Transverse colon (tissue), 4 donors: ENCODE measurements around the gene RRP1. TPM values are rescaled to one million over a fixed set of nuclear protein-coding genes. Genes with fewer than 3 reads are reported as not detected.

Source experiments
- DNase-seq: peaks from one replicate; pipeline ENCODE4 v3.0.0-alpha.2; 2019
- H3K27ac ChIP-seq, 4 donors: fragments of 200-600 bp; sonication (generic); 2 replicates each; pipeline ENCODE4 v1.5.1; 2016 to 2018; ENCODE audit warnings: inconsistent platforms in 4 of 4
- H3K27me3 ChIP-seq: fragments of 200-600 bp; sonication (generic); 2 replicates; pipeline ENCODE4 v1.5.1; 2017; ENCODE audit warnings: inconsistent platforms
- H3K36me3 ChIP-seq, 4 donors: fragments of 200-600 bp; sonication (generic); 2 replicates each; pipeline ENCODE4 v1.5.1; 2017 to 2019; ENCODE audit warnings: inconsistent platforms in 4 of 4
- H3K4me1 ChIP-seq, 4 donors: fragments of 200-600 bp; sonication (generic); 2 replicates each; pipeline ENCODE4 v1.5.1; 2017 to 2020; ENCODE audit warnings: inconsistent platforms in 4 of 4
- H3K4me3 ChIP-seq, 4 donors: fragments of 200-600 bp; sonication (generic); 1 replicate in 1 of 4; 2 replicates in 3 of 4; pipeline versions ENCODE4 v1.5.1 to v1.6.1; 2017 to 2019; ENCODE audit warnings: inconsistent platforms in 4 of 4
- H3K9me3 ChIP-seq, 2 donors: fragments of 200-600 bp; sonication (generic); 2 replicates each; pipeline ENCODE4 v1.5.1; 2017 to 2019; ENCODE audit warnings: inconsistent platforms in 2 of 2
- CTCF ChIP-seq, 5 experiments: fragments of 200-600 bp in 3 of 5; fragments of 450-650 bp in 2 of 5; sonication (generic) in 3 of 5; IDR thresholded peaks; 1 replicate in 2 of 5; 2 replicates in 3 of 5; pipeline ENCODE4 v1.5.1; 2016 to 2017; ENCODE audit warnings: antibody characterized with exemption in 5 of 5, inconsistent platforms in 3 of 5, mild to moderate bottlenecking in 2 of 5, moderate library complexity in 1 of 5
- EP300 ChIP-seq: sonication (generic); formaldehyde crosslinking; IDR thresholded peaks from one replicate; pipeline ENCODE4 v1.6.1; 2017; ENCODE audit warnings: antibody characterized with exemption, low read depth
- POLR2A ChIP-seq: fragments of 450-650 bp; IDR thresholded peaks from one replicate; pipeline ENCODE4 v1.6.1; 2016; ENCODE audit warnings: antibody characterized with exemption, mild to moderate bottlenecking, moderate library complexity
- POLR2AphosphoS5 ChIP-seq, 3 donors: sonication (generic); formaldehyde crosslinking; IDR thresholded peaks; one replicate each; pipeline ENCODE4 v1.6.1; 2016; ENCODE audit warnings: antibody characterized with exemption in 3 of 3
- WGBS, 2 donors: methylation state at CpG; one replicate each; pipeline ENCODE4 v1.1.5; 2018; ENCODE audit warnings: low coverage in 1 of 2; 5-methylcytosine and 5-hydroxymethylcytosine counted together
- in situ Hi-C, 4 donors: fragments of 200-750 bp; cut with MboI; loops; one replicate each; pipeline versions ENCODE4 v1.15.0 to v1.15.1; 2017; ENCODE audit warnings: low sequenced_read_pairs in 3 of 4, low pct_ligation_motif_present in 1 of 4, low pct_unique_long_range_greater_than_20kb in 1 of 4
- intact Hi-C: fragments of 100-400 bp; cut with DNase I; formaldehyde crosslinking; loops from one replicate; pipeline ENCODE4 v1.15.1; 2023; ENCODE audit warnings: low total_unique reads
- total RNA-seq, 4 donors: library from RNA; depleted of rRNA; stranded (reverse); fragments of >200 nt; gene quantifications; one replicate each; pipeline ENCODE4 v1.1.0, GENCODE V29; 2016

RRP1 gene
- total RNA-seq, 4 donors from 2014 or later, result 5.2 to 26.1 (median 11.1) TPM

- Histone ChIP-seq H3K4me1 (no peaks in the 10 kb centered on the region), H3K4me3 (no peak overlapping the region), H3K9me3 (no peaks in the 10 kb centered on the region), H3K36me3 (peaks cover 0 to 8% (median 1%) of the 10 kb centered on the region in 4 donors), H3K27ac (peak overlapping the region in 1 of 4 donors; percentile 1), H3K27me3 (no peaks in the 10 kb centered on the region)
- TF ChIP-seq POLR2A, result no peak
- no peak for TF ChIP-seq POLR2AphosphoS5 (IDR thresholded peaks at IDR 0.05)
- no peak for TF ChIP-seq CTCF (IDR thresholded peaks at IDR 0.05)
- no peak for TF ChIP-seq EP300
- WGBS, 2 donors, result 93 to 100% methylated on average over 1 to 14 of the region's 28 CpGs
- intact Hi-C loops, result no loop called here
- in situ Hi-C loops, result no loop called here
- no peak for DNase-seq
Measured at GRCh38 chr21:43741423-43742096, 47.8 kb upstream of the RRP1 start.

- in situ Hi-C loops, result no loop called here
- Histone ChIP-seq H3K9me3 (no peaks in the 10 kb centered on the region), H3K27me3 (no peaks in the 10 kb centered on the region), H3K4me3 (no peak overlapping the region), H3K36me3 (peaks cover 0 to 21% (median 4%) of the 10 kb centered on the region in 4 donors), H3K4me1 (no peaks in the 10 kb centered on the region), H3K27ac (no peak overlapping the region)
- no peak for DNase-seq
- TF ChIP-seq POLR2AphosphoS5 (IDR thresholded peaks at IDR 0.05), result no peak
- TF ChIP-seq CTCF (IDR thresholded peaks at IDR 0.05), result no peak
- TF ChIP-seq EP300, result no peak
- no peak for TF ChIP-seq POLR2A
- 96% methylated on average over 8 of the region's 8 CpGs; no CpG with 5 or more reads in 1 of the 2 donors for WGBS, 2 donors
- intact Hi-C loops, result no loop called here
Measured at GRCh38 chr21:43743947-43744346, 45.4 kb upstream of the RRP1 start.

- no peak for TF ChIP-seq POLR2AphosphoS5 (IDR thresholded peaks at IDR 0.05)
- TF ChIP-seq POLR2A, result no peak
- TF ChIP-seq EP300, result no peak
- no peak for TF ChIP-seq CTCF (IDR thresholded peaks at IDR 0.05)
- no peak for DNase-seq
- in situ Hi-C loops, result no loop called here
- WGBS, 2 donors, result 87 to 96% methylated on average over 3 to 18 of the region's 18 CpGs
- Histone ChIP-seq H3K4me1 (no peaks in the 10 kb centered on the region), H3K36me3 (peaks cover 0 to 25% (median 5%) of the 10 kb centered on the region in 4 donors), H3K9me3 (no peaks in the 10 kb centered on the region), H3K4me3 (no peak overlapping the region), H3K27me3 (no peaks in the 10 kb centered on the region), H3K27ac (no peak overlapping the region)
- intact Hi-C loops, result no loop called here
Measured at GRCh38 chr21:43744725-43745124, 44.7 kb upstream of the RRP1 start.

GRCh38 chr21:43745772-43746517 is 43.4 kb upstream of the RRP1 start:
- H3K4me3 ChIP-seq, result no peak overlapping the region
- H3K4me1 ChIP-seq, result no peaks in the 10 kb centered on the region
- intact Hi-C loops (no loop called here), in situ Hi-C loops (no loop called here)
- no peak for TF ChIP-seq CTCF (IDR thresholded peaks at IDR 0.05)
- TF ChIP-seq EP300, result no peak
- no peak for TF ChIP-seq POLR2AphosphoS5 (IDR thresholded peaks at IDR 0.05)
- TF ChIP-seq POLR2A, result no peak
- no peak for DNase-seq
- WGBS, 2 donors, result 88 to 93% methylated on average over 15 to 16 of the region's 16 CpGs
- no peak overlapping the region for H3K27ac ChIP-seq
- H3K36me3 ChIP-seq, result peaks cover 0 to 29% (median 5%) of the 10 kb centered on the region in 4 donors
- H3K27me3 ChIP-seq, result no peaks in the 10 kb centered on the region
- H3K9me3 ChIP-seq, result no peaks in the 10 kb centered on the region
